K562 (cell line): ENCODE measurements around the gene SCAF11. TPM values are rescaled to one million over a fixed set of nuclear protein-coding genes. Genes with fewer than 3 reads are reported as not detected.

ENCODE experiments used
- COPS2 ChIP-seq: fragments of 450-650 bp; conservative IDR thresholded peaks from 2 replicates; pipeline ENCODE4 v1.6.1; 2016; ENCODE audit warnings: mild to moderate bottlenecking, moderate library complexity
- CTBP1 ChIP-seq: fragments of 450-650 bp; IDR thresholded peaks from 2 replicates; pipeline ENCODE4 v1.6.1; 2016; ENCODE audit warnings: borderline replicate concordance
- DNMT1 ChIP-seq: fragments of 450-650 bp; IDR thresholded peaks from 2 replicates; pipeline ENCODE4 v1.6.1; 2016; ENCODE audit warnings: antibody characterized with exemption, mild to moderate bottlenecking
- EP300 ChIP-seq: IDR thresholded peaks from 2 replicates; pipeline ENCODE4 v1.6.1; 2012; ENCODE audit warnings: low read length, improper control_type of control experiment
- GTF2A2 ChIP-seq: IDR thresholded peaks from 2 replicates; pipeline ENCODE4 v1.6.1; 2016; ENCODE audit warnings: mild to moderate bottlenecking, missing genetic modification characterization, missing compliant biosample characterization
- HDAC1 ChIP-seq, 2 experiments: fragments of 450-650 bp; IDR thresholded peaks; 2 replicates each; pipeline ENCODE4 v1.6.1; 2016 to 2017; ENCODE audit warnings: inconsistent platforms in 1 of 2, mild to moderate bottlenecking in 1 of 2, moderate library complexity in 1 of 2
- HNRNPH1 ChIP-seq: fragments of 200-400 bp; formaldehyde crosslinking; optimal IDR thresholded peaks from 2 replicates; pipeline ENCODE3; 2017; ENCODE audit warnings: low read depth, mild to moderate bottlenecking, low read length, moderate library complexity
- KDM2B ChIP-seq: fragments of 250-450 bp; sonication (Bioruptor Pico); IDR thresholded peaks from 2 replicates; pipeline ENCODE4 v1.8.0; 2021; ENCODE audit warnings: mild to moderate bottlenecking, moderate library complexity
- NBN ChIP-seq: fragments of 450-650 bp; IDR thresholded peaks from 2 replicates; pipeline ENCODE4 v1.6.1; 2016; ENCODE audit warnings: low read depth, mild to moderate bottlenecking
- POLR2AphosphoS2 ChIP-seq: IDR thresholded peaks from 2 replicates; pipeline ENCODE4 v1.6.1; 2012; ENCODE audit warnings: low read length, improper control_type of control experiment
- RB1 ChIP-seq: fragments of 450-650 bp; IDR thresholded peaks from 2 replicates; pipeline ENCODE4 v1.6.1; 2017; ENCODE audit warnings: low read depth, mild to moderate bottlenecking
- TGIF2 ChIP-seq: sonication (generic); formaldehyde crosslinking; IDR thresholded peaks from 2 replicates; pipeline ENCODE4 v1.8.1; 2022; ENCODE audit warnings: mild to moderate bottlenecking, missing genetic modification reagents, moderate library complexity
- ZNF133 ChIP-seq: fragments of 250-450 bp; sonication (Bioruptor Pico); IDR thresholded peaks from 2 replicates; pipeline ENCODE4 v1.4.0; 2020; ENCODE audit warnings: mild to moderate bottlenecking
- ZNF311 ChIP-seq: fragments of 250-450 bp; sonication (Bioruptor Pico); IDR thresholded peaks from 2 replicates; pipeline ENCODE4 v1.4.0; 2020; ENCODE audit warnings: mild to moderate bottlenecking, moderate library complexity
- ZNF780A ChIP-seq: fragments of 250-450 bp; sonication (Bioruptor Pico); IDR thresholded peaks from 2 replicates; pipeline ENCODE4 v1.5.0; 2021; ENCODE audit warnings: mild to moderate bottlenecking
- polyA plus RNA-seq, 8 experiments: library from polyadenylated mRNA; depleted of rRNA in 4 of 8; stranded (reverse) in 5 of 8; unstranded in 3 of 8; fragments of >200 nt; fragmentation: Nextera tagmentation in 2 of 8; fragmentation: Illumina TruSeq in 1 of 8; extraction: Ambion mirVana in 2 of 8; extraction: Trizol in 1 of 8; gene quantifications; 2 replicates each; pipeline versions ENCODE4 v1.2.1 to v1.2.3, GENCODE V29; 2011 to 2014; ENCODE audit warnings: inconsistent platforms in 1 of 8, missing spikeins in 1 of 8
- total RNA-seq, 7 experiments: library from RNA; depleted of rRNA in 6 of 7; stranded (reverse); fragments of >200 nt in 6 of 7; fragmentation: Illumina TruSeq in 2 of 7; extraction: Trizol in 2 of 7; gene quantifications; 2 replicates each; pipeline versions ENCODE4 v1.2.1 to v1.2.3, GENCODE V29; 2011 to 2021; ENCODE audit warnings: low replicate concordance in 1 of 7
- TF ChIP-seq, protein P1 (sequence below), 2 experiments: fragments of 150-350 bp in 1 of 2; IDR thresholded peaks; 2 replicates each; pipeline ENCODE4 v1.6.1; 2012 to 2016; ENCODE audit warnings: low read depth in 2 of 2, low read length in 2 of 2, mild to moderate bottlenecking in 1 of 2, moderate library complexity in 1 of 2
- TF ChIP-seq, protein P2 (sequence below), 3 experiments: IDR thresholded peaks in 2 of 3; conservative IDR thresholded peaks in 1 of 3; 2 replicates each; pipeline ENCODE4 v1.5.1; 2011 to 2012; ENCODE audit warnings: low read length in 3 of 3, mild to moderate bottlenecking in 3 of 3, control low read depth in 2 of 3, improper control_type of control experiment in 1 of 3, inconsistent platforms in 1 of 3, low read depth in 1 of 3, mixed read lengths in 1 of 3, moderate library complexity in 1 of 3; ENCODE audit not compliant: insufficient read depth in 2 of 3
- TF ChIP-seq, protein P3 (sequence below): fragments of 250-450 bp; sonication (Bioruptor Pico); IDR thresholded peaks from 2 replicates; pipeline ENCODE4 v1.4.0; 2020; ENCODE audit warnings: borderline replicate concordance
- TF ChIP-seq, protein P4 (sequence below): fragments of 450-650 bp; IDR thresholded peaks from 2 replicates; pipeline ENCODE4 v1.6.1; 2016; ENCODE audit warnings: low read depth, mild to moderate bottlenecking, moderate library complexity

Gene SCAF11
- total and polyA plus RNA-seq, 9 of the 15 experiments (the other 6 are each of a cell fraction or from before 2014, with no cell fraction given) = 30.4 to 119 (median 80.0) TPM

DNA sequence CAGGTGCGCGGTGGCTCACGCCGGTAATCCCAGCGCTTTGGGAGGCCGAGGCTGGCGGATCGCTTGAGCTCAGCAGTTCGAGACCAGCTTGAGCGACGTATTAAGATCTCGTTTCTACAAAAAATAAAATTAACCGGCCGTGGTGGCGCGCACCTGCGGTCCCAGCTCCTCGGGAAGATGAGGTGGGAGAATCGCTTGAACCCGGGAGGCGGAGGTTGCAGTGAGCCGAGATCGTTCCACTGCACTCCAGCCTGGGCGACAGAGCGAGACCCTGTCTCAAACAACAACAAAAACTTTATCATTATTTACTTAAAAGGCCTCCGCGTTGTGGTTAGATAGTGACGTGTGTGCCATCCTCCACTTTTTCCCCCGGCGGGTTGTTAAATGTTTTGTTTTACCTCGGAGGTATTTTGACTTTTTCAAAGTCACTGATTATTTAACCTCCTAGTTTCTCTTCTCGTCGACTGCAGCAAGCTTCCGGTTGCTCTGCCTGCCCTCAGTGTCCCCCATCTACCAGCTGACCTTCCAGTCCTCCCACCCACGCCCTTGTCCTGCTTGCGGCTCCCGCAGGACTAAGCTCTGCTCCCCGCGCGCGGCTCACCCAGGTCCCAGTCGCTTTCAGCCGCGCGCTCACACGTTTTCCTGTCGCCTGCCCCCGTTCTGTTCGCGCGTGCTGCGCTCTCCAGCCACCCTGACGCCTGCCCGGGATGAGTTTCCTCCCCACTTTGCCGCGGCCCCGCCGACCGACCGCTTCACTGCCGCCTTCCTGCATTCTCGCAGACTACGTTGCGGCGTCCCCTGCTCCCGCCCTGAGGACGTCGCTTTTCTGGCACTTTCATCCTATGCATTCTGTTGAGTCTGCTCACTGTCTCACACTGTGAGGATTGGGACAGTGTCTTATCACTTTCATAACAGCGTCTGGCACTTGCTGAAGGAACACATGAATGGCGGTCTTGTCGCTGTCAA is 1.2 kb upstream of the SCAF11 start (continued):
- TF ChIP-seq, protein P1, sequence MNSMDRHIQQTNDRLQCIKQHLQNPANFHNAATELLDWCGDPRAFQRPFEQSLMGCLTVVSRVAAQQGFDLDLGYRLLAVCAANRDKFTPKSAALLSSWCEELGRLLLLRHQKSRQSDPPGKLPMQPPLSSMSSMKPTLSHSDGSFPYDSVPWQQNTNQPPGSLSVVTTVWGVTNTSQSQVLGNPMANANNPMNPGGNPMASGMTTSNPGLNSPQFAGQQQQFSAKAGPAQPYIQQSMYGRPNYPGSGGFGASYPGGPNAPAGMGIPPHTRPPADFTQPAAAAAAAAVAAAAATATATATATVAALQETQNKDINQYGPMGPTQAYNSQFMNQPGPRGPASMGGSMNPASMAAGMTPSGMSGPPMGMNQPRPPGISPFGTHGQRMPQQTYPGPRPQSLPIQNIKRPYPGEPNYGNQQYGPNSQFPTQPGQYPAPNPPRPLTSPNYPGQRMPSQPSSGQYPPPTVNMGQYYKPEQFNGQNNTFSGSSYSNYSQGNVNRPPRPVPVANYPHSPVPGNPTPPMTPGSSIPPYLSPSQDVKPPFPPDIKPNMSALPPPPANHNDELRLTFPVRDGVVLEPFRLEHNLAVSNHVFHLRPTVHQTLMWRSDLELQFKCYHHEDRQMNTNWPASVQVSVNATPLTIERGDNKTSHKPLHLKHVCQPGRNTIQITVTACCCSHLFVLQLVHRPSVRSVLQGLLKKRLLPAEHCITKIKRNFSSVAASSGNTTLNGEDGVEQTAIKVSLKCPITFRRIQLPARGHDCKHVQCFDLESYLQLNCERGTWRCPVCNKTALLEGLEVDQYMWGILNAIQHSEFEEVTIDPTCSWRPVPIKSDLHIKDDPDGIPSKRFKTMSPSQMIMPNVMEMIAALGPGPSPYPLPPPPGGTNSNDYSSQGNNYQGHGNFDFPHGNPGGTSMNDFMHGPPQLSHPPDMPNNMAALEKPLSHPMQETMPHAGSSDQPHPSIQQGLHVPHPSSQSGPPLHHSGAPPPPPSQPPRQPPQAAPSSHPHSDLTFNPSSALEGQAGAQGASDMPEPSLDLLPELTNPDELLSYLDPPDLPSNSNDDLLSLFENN (IDR thresholded peaks at IDR 0.05; ENCODE audit: low read depth in 2 of 2, low read length in 2 of 2) = no peak
- TF ChIP-seq DNMT1 = no peak
- TF ChIP-seq COPS2 = no peak
- no peak for TF ChIP-seq EP300
- TF ChIP-seq ZNF311 (CRISPR knock-in tag) = no peak
- no peak for TF ChIP-seq ZNF133 (CRISPR knock-in tag)
- TF ChIP-seq, protein P2, sequence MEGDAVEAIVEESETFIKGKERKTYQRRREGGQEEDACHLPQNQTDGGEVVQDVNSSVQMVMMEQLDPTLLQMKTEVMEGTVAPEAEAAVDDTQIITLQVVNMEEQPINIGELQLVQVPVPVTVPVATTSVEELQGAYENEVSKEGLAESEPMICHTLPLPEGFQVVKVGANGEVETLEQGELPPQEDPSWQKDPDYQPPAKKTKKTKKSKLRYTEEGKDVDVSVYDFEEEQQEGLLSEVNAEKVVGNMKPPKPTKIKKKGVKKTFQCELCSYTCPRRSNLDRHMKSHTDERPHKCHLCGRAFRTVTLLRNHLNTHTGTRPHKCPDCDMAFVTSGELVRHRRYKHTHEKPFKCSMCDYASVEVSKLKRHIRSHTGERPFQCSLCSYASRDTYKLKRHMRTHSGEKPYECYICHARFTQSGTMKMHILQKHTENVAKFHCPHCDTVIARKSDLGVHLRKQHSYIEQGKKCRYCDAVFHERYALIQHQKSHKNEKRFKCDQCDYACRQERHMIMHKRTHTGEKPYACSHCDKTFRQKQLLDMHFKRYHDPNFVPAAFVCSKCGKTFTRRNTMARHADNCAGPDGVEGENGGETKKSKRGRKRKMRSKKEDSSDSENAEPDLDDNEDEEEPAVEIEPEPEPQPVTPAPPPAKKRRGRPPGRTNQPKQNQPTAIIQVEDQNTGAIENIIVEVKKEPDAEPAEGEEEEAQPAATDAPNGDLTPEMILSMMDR (IDR thresholded peaks at IDR 0.05 in 2 of 3, conservative IDR thresholded peaks at IDR 0.05 in 1 of 3; ENCODE audit: insufficient read depth in 2 of 3, low read depth in 1 of 3, low read length in 3 of 3) = no peak
- TF ChIP-seq, protein P3, sequence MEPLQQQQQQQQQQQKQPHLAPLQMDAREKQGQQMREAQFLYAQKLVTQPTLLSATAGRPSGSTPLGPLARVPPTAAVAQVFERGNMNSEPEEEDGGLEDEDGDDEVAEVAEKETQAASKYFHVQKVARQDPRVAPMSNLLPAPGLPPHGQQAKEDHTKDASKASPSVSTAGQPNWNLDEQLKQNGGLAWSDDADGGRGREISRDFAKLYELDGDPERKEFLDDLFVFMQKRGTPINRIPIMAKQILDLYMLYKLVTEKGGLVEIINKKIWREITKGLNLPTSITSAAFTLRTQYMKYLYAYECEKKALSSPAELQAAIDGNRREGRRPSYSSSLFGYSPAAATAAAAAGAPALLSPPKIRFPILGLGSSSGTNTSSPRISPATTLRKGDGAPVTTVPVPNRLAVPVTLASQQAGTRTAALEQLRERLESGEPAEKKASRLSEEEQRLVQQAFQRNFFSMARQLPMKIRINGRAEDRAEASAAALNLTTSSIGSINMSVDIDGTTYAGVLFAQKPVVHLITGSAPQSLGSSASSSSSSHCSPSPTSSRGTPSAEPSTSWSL (CRISPR knock-in tag) = no peak
- no peak for TF ChIP-seq HNRNPH1
- TF ChIP-seq ZNF780A = no peak
- no peak for TF ChIP-seq GTF2A2 (tag)
- TF ChIP-seq TGIF2 = no peak
- TF ChIP-seq HDAC1 (IDR thresholded peaks at IDR 0.05) = peak in 1 of 2 experiments; percentile 96; a peak in 2 of 4 replicates
- TF ChIP-seq POLR2AphosphoS2 = no peak
- peak; percentile 91 for TF ChIP-seq CTBP1
- peak; percentile 87; the same call in 1 of the 2 replicates for TF ChIP-seq NBN
- peak; percentile 81 for TF ChIP-seq RB1
- no peak for TF ChIP-seq KDM2B
- TF ChIP-seq, protein P4, sequence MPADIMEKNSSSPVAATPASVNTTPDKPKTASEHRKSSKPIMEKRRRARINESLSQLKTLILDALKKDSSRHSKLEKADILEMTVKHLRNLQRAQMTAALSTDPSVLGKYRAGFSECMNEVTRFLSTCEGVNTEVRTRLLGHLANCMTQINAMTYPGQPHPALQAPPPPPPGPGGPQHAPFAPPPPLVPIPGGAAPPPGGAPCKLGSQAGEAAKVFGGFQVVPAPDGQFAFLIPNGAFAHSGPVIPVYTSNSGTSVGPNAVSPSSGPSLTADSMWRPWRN = peak; percentile 56
